ENCODE results near the gene MCRS1. TPM values are rescaled to one million over a fixed set of nuclear protein-coding genes. Genes with fewer than 3 reads are reported as not detected.

MCRS1 gene
- total RNA-seq, 1 donor from 2014 or later: 65.6 TPM

DNA sequence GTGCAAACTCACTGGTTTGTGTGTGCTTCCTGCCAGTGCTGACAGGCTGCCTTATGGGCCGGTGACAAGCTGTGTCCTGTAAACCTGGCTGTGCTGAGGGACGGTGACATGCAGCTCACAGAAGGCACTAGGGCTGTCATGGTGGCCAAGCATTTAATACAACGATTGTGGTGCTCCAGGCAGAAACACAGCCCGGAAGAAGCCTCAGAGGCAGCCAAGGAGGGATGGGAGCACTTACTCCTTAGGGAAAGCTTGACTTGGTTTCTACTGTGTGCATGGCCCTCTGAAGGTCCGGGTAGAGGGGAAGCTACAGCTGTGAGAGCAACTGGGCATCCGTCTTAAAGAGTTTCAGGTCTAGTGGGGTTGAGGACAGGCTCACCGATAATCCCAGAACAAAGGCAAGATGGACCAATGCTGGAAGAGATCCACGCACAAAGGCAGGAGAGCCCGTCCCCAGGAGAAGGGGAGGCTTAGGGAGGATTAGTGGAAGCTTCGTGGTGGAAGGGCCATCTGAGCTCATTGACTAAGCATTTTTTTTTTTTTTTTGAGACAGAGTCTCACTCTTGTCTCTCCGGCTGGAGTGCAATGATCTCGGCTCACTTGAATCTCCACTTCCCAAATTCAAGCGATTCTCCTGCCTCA, 10.7 kb upstream of the MCRS1 start:
- no peak for DNase-seq (ENCODE audit: low spot score in 2 of 2, unreplicated experiment in 2 of 2)
- no peaks in the 10 kb centered on the region for H3K9me3 Mint-ChIP-seq
- no peak overlapping the region for H3K27ac Mint-ChIP-seq
- no peaks in the 10 kb centered on the region for H3K27me3 Mint-ChIP-seq (ENCODE audit: low read depth)
- H3K4me1 Mint-ChIP-seq: peaks cover 4% of the 10 kb centered on the region
- peaks cover 17% of the 10 kb centered on the region for H3K36me3 Mint-ChIP-seq
- H3K4me3 Mint-ChIP-seq: no peak overlapping the region
- TF ChIP-seq CTCF (IDR thresholded peaks at IDR 0.05; ENCODE audit: unreplicated experiment): no peak

- no peak overlapping the region for H3K27ac Mint-ChIP-seq
- H3K9me3 Mint-ChIP-seq: no peaks in the 10 kb centered on the region
- DNase-seq (ENCODE audit: low spot score in 2 of 2, unreplicated experiment in 2 of 2): no peak
- no peak overlapping the region for H3K4me3 Mint-ChIP-seq
- no peaks in the 10 kb centered on the region for H3K27me3 Mint-ChIP-seq (ENCODE audit: low read depth)
- peaks cover 4% of the 10 kb centered on the region for H3K4me1 Mint-ChIP-seq
- peaks cover 20% of the 10 kb centered on the region for H3K36me3 Mint-ChIP-seq
- no peak for TF ChIP-seq CTCF (IDR thresholded peaks at IDR 0.05; ENCODE audit: unreplicated experiment)
Measured at GRCh38 chr12:49577589-49578315, 9.8 kb upstream of the MCRS1 start.

DNA sequence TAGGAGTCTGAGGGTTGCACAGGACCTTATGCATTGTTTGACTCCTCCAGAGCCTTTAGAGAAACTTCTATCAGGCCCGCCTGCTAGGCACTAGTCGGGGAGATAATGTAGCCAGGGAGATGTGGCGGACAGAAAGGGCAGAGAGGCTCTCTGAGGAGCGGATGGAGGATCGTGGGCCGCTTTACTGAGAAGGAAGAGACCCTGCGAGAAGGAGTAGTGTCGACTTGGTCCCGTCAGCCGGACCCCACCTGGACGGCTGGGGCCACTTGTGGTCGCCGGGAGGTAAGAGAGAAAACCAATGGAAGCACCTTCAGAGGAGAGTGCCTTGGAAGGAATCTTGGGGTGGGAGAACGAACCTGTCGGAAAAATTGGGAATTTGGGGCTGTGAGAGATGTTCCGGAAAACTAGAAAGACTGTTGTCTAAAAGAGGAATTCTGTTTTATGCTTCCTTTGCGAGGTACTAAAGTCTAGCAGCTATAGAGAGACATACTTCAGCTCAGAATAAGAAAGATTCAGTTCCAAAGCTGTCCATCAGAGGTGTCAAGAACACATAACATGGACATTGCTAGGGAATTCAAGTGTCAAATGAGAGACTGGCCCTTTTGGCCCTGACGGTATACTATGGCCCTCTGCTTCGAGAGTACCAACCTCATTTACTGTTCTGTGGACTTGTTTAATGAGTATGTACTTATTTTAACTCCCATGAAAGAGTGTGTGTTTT, 660 bp upstream of the MCRS1 start:
- DNase-seq (ENCODE audit: low spot score in 2 of 2, unreplicated experiment in 2 of 2): no peak
- Mint-ChIP-seq H3K4me3 (peak overlapping the region; percentile 97), H3K27ac (peak overlapping the region; percentile 99), H3K4me1 (peaks cover 16% of the 10 kb centered on the region), H3K9me3 (peaks cover 3% of the 10 kb centered on the region), H3K27me3 (ENCODE audit: low read depth) (no peaks in the 10 kb centered on the region), H3K36me3 (peaks cover 17% of the 10 kb centered on the region)
- TF ChIP-seq CTCF (IDR thresholded peaks at IDR 0.05; ENCODE audit: unreplicated experiment): no peak

DNA sequence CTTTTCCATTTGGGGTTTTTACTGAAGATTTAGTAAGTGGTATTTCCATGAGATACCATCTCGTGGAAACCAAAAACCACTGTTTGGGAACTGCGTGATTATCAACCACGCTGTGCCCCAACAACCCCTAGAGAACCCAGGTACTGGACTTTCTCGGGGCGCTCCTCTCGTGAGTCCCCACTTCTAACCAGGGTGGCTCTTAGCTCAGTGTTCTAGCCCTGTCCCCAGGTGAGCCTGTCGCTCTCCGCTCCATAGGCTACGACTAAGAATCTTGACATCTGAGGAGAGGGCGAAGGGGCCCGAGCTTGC, 686 bp downstream of the MCRS1 start:
- Mint-ChIP-seq H3K27me3 (ENCODE audit: low read depth) (no peaks in the 10 kb centered on the region), H3K4me3 (peak overlapping the region; percentile 97), H3K36me3 (peaks cover 15% of the 10 kb centered on the region), H3K9me3 (peaks cover 3% of the 10 kb centered on the region), H3K4me1 (peaks cover 16% of the 10 kb centered on the region), H3K27ac (peak overlapping the region; percentile 99)
- no peak for DNase-seq (ENCODE audit: low spot score in 2 of 2, unreplicated experiment in 2 of 2)
- no peak for TF ChIP-seq CTCF (IDR thresholded peaks at IDR 0.05; ENCODE audit: unreplicated experiment)

DNA sequence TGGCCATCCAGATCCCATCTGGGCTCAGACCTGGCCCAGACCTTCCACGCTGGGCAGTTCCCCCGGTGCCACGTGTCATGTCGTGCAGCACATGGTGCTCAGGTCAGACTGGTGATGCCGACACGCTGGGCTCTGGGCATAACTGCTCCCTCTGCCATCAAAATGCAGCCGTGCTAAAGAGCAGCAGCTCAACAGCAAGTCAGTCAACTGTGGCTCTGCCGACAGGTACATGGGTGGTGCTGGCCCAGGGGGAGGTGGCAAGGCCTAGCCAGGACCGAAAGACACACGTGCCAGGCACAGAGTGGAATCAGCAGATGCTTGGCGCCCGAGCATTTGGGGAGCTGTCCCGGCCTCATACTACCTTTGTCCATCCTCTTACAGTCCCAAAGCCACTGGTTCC, 1.6 kb downstream of the MCRS1 start:
- no peak for TF ChIP-seq CTCF (IDR thresholded peaks at IDR 0.05; ENCODE audit: unreplicated experiment)
- H3K4me1 Mint-ChIP-seq: peaks cover 16% of the 10 kb centered on the region
- H3K27me3 Mint-ChIP-seq (ENCODE audit: low read depth): no peaks in the 10 kb centered on the region
- no peaks in the 10 kb centered on the region for H3K9me3 Mint-ChIP-seq
- no peak overlapping the region for H3K4me3 Mint-ChIP-seq
- DNase-seq (ENCODE audit: low spot score in 2 of 2, unreplicated experiment in 2 of 2): no peak
- no peak overlapping the region for H3K27ac Mint-ChIP-seq
- H3K36me3 Mint-ChIP-seq: peaks cover 17% of the 10 kb centered on the region

Measured in mesothelial cell of epicardium (in vitro differentiated cells).